ENCODE data around the gene HELZ2. TPM values are rescaled to one million over a fixed set of nuclear protein-coding genes. Genes with fewer than 3 reads are reported as not detected.
A peak's percentile ranks its signal among the peaks of the same experiment; 100 is the strongest.

Gene HELZ2
- total and polyA plus RNA-seq, 12 donors: 4.8 to 34.3 (median 12.6) TPM

DNA sequence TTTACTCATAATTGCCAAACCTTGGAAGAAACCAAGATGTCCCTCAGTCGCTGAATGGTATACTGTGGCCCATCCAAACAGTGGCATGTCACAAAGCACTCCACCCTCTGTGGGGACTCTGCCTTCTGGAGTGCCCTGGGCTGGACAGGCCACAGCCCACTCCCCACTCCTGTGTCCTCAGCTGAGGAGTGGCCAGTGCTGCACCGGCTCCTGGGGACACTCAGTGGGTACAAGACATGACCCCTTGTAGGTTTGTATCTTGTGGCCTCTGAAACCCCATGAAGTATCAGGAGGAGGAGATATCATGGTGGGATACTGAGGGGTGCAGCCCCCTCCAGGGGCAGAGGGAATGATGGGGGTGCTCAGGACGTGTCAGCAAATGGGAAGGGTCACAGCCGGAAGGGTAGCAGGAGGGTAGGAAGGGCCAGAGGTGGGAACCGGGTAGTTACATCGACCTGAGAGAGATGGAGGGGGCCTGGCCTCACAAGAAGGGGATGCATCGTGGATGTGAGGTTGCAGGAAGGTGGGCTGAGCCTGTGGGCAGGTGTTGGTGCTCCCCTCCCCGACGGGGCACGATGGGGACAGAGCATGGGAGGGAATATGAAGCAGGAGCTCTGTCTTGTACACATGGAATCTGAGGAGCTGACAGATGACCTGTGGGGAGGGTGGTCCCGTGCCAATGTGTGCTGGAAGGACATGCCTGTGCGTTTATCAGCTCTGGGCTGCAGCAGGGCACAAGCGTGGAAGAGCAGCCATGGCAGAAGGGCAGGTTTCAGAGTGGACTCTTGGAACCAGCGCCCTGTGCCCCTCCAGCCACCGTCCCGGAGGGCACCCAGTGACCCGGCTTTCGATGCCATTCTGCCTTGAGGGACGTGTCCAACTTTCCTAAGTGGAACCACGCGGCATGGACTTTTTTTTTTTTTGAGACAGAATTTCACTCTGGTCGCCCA, 11.9 kb upstream of the HELZ2 start:
- peaks cover 0 to 37% (median 16%) of the 10 kb centered on the region in 9 donors for H3K36me3 ChIP-seq
- no peaks in the 10 kb centered on the region for H3K27me3 ChIP-seq
- DNase-seq (no peak), ATAC-seq (peak in 2 of 8 donors; percentile 25 to 39)
- H3K9me3 ChIP-seq: no peaks in the 10 kb centered on the region
- TF ChIP-seq, protein P1, sequence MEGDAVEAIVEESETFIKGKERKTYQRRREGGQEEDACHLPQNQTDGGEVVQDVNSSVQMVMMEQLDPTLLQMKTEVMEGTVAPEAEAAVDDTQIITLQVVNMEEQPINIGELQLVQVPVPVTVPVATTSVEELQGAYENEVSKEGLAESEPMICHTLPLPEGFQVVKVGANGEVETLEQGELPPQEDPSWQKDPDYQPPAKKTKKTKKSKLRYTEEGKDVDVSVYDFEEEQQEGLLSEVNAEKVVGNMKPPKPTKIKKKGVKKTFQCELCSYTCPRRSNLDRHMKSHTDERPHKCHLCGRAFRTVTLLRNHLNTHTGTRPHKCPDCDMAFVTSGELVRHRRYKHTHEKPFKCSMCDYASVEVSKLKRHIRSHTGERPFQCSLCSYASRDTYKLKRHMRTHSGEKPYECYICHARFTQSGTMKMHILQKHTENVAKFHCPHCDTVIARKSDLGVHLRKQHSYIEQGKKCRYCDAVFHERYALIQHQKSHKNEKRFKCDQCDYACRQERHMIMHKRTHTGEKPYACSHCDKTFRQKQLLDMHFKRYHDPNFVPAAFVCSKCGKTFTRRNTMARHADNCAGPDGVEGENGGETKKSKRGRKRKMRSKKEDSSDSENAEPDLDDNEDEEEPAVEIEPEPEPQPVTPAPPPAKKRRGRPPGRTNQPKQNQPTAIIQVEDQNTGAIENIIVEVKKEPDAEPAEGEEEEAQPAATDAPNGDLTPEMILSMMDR (IDR thresholded peaks at IDR 0.05): no peak
- H3K4me3 ChIP-seq: no peak overlapping the region
- intact Hi-C loops (cut with DNase I): no loop called here
- peaks cover 0 to 9% (median 0%) of the 10 kb centered on the region in 9 donors for H3K4me1 ChIP-seq
- H3K27ac ChIP-seq: no peak overlapping the region
- 72 to 80% methylated on average over 22 of the region's 22 CpGs for WGBS, 2 donors

DNA sequence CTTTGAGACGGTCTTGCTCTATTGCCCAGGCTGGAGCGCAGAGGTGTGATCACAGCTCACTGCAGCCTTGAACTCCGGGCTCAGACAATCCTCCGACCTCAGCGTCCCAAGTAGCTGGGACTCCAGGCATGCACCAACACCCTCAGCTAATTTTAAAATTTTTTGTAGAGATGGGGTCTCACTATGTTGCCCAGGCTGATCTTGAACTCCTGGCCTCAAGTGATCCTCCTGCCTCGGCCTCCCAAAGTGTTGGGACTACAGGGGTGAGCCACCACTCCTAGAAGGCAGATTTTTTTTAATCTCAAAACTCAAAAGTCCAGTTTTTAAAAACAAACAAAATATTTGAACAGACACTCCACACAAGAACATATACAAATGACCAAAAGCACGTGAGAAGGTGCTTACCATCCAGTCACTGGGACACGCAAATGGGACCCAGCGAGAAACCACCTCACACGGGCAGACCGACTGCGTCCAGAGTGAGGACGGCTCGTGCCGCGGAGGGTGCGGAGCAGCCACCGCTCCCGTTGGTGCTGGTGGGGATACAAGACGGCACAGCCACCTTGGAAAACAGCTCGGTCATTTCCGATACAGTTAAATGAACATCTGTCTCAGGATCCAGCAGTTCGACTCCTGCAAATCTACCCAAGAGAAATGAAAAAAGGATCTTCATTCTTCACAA, 8.5 kb upstream of the HELZ2 start:
- TF ChIP-seq, protein P1 (IDR thresholded peaks at IDR 0.05): no peak
- H3K4me3 ChIP-seq: no peak overlapping the region

DNA sequence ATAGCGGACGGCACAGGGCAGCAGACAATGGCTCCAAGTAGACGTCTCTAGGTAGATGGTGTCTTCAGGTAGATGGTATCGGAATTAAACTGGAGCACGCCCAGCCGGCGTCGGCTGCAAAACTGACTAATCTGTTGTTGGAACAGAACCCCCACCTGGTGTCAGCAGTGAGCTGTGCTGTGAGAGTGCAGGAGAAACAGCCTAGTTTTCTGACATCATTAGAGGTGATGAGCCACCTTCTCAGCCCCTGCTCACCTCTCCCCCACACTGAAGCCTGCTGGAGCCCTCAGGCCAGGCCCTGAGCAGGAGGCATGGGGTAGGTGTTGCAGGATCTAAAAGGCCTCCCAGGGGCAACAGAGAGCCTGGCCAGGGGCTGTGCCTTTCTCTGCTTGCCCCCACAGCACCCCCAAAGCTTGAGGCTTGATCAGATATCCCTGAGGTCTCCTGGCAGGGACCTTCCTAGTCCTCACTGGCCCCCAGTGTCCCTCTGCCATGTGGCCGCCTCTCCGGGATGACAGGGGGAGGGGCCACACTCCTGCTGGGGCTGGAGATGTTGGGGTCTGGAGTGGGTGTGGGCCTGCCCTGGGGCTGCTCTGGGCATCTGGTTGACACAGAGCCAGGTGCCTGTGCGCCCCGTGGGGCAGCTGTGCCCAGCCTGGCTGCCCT, 6.9 kb upstream of the HELZ2 start:
- Histone ChIP-seq H3K4me1 (peaks cover 0 to 8% (median 0%) of the 10 kb centered on the region in 9 donors), H3K27ac (no peak overlapping the region), H3K36me3 (no peaks in the 10 kb centered on the region), H3K9me3 (no peaks in the 10 kb centered on the region), H3K27me3 (peaks cover 0 to 25% (median 0%) of the 10 kb centered on the region in 7 donors), H3K4me3 (no peak overlapping the region)
- intact Hi-C loops (cut with DNase I): no loop called here
- WGBS, 2 donors: 58 to 65% methylated on average over 12 of the region's 12 CpGs
- DNase-seq (no peak), ATAC-seq (peak in 1 of 8 donors; percentile 26)
- TF ChIP-seq, protein P1 (IDR thresholded peaks at IDR 0.05): peak in 7 of 9 donors; percentile 23 to 47 (median 32)

More for the DNA sequence above, 8.5 kb upstream of the HELZ2 start:
- H3K27me3 ChIP-seq: peaks cover 0 to 21% (median 0%) of the 10 kb centered on the region in 7 donors
- DNase-seq (no peak), ATAC-seq (no peak)
- 85 to 90% methylated on average over 23 of the region's 23 CpGs for WGBS, 2 donors
- no peaks in the 10 kb centered on the region for H3K9me3 ChIP-seq
- no peak overlapping the region for H3K27ac ChIP-seq
- peaks cover 0 to 4% (median 0%) of the 10 kb centered on the region in 9 donors for H3K36me3 ChIP-seq
- intact Hi-C loops (cut with DNase I): no loop called here
- H3K4me1 ChIP-seq: peaks cover 0 to 5% (median 0%) of the 10 kb centered on the region in 9 donors
